ENCODE results near the gene WDFY4.

GRCh38 chr10:48749254-48749787 lies 64.6 kb downstream of the WDFY4 start:
- TF ChIP-seq EZH2 (IDR thresholded peaks at IDR 0.05) (no peak), CTCF (IDR thresholded peaks at IDR 0.05) (no peak)
